ENCODE results near the gene AIG1. TPM values are rescaled to one million over a fixed set of nuclear protein-coding genes. Genes with fewer than 3 reads are reported as not detected.

Gene AIG1
- total and polyA plus RNA-seq, 2 of the 13 experiments (the other 11 are each of a cell fraction or from before 2014, with no cell fraction given): 115 to 197 TPM

- no TSS peak for BruUV-seq (replicated peaks)
- Histone ChIP-seq H3K9me3 (ENCODE audit: low read length) (no peaks in the 10 kb centered on the region), H3K27me3 (ENCODE audit: control insufficient read depth in 1 of 2, insufficient read depth in 2 of 2, low read length in 2 of 2) (no peaks in the 10 kb centered on the region), H3K79me2 (ENCODE audit: insufficient read depth, low read length) (no peaks in the 10 kb centered on the region), H2AFZ (ENCODE audit: low read length) (no peak overlapping the region), H3K4me3 (replicated peaks in 1 of 3; ENCODE audit: insufficient read depth in 1 of 3, low read depth in 2 of 3, low read length in 3 of 3) (no peak overlapping the region), H4K20me1 (ENCODE audit: insufficient read depth, low read length) (no peaks in the 10 kb centered on the region), H3K4me1 (ENCODE audit: insufficient read depth, low read length) (no peaks in the 10 kb centered on the region), H3K36me3 (replicated peaks in 1 of 2; ENCODE audit: control insufficient read depth in 1 of 2, insufficient read depth in 2 of 2, low read length in 2 of 2) (no peaks in the 10 kb centered on the region), H3K27ac (ENCODE audit: extremely low read length, insufficient read depth, low read length) (no peak overlapping the region), H3K4me2 (ENCODE audit: low read depth, low read length) (no peak overlapping the region), H3K9ac (ENCODE audit: insufficient read depth, low read depth, low read length) (no peak overlapping the region)
- FAIRE-seq: no peak
- in situ Hi-C loops (cut with HindIII; ENCODE audit: extremely low pct_ligation_motif_present, low pct_unique_long_range_greater_than_20kb) (no loop called here), intact Hi-C loops (cut with micrococcal nuclease; ENCODE audit: unreplicated experiment) (no loop called here)
- WGBS (ENCODE audit: low lambda C conversion rate): 98% methylated on average over 5 of the region's 5 CpGs
- TF ChIP-seq KLF12 (CRISPR knock-in tag; IDR thresholded peaks at IDR 0.05; ENCODE audit: borderline replicate concordance) (no peak), ZNF282 (IDR thresholded peaks at IDR 0.05; ENCODE audit: partially characterized antibody) (no peak), ZNF691 (CRISPR knock-in tag; IDR thresholded peaks at IDR 0.05; ENCODE audit: borderline replicate concordance, low read depth) (no peak), LCORL (IDR thresholded peaks at IDR 0.05) (peak; percentile 95), LCORL (CRISPR knock-in tag; IDR thresholded peaks at IDR 0.05) (no peak)
- TF ChIP-seq, protein P1, sequence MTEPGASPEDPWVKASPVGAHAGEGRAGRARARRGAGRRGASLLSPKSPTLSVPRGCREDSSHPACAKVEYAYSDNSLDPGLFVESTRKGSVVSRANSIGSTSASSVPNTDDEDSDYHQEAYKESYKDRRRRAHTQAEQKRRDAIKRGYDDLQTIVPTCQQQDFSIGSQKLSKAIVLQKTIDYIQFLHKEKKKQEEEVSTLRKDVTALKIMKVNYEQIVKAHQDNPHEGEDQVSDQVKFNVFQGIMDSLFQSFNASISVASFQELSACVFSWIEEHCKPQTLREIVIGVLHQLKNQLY (CRISPR knock-in tag; IDR thresholded peaks at IDR 0.05): no peak
- ChIA-PET CTCF (ENCODE audit: low intra/inter-chr PET ratio, low total read pairs) (no interaction called here), POLR2A (no interaction called here)
- DNase-seq (ENCODE audit: low spot score): no peak
- ATAC-seq: no peak
These were observed 203.7 kb downstream of the AIG1 start for GRCh38 chr6:143264379-143264778.

DNA sequence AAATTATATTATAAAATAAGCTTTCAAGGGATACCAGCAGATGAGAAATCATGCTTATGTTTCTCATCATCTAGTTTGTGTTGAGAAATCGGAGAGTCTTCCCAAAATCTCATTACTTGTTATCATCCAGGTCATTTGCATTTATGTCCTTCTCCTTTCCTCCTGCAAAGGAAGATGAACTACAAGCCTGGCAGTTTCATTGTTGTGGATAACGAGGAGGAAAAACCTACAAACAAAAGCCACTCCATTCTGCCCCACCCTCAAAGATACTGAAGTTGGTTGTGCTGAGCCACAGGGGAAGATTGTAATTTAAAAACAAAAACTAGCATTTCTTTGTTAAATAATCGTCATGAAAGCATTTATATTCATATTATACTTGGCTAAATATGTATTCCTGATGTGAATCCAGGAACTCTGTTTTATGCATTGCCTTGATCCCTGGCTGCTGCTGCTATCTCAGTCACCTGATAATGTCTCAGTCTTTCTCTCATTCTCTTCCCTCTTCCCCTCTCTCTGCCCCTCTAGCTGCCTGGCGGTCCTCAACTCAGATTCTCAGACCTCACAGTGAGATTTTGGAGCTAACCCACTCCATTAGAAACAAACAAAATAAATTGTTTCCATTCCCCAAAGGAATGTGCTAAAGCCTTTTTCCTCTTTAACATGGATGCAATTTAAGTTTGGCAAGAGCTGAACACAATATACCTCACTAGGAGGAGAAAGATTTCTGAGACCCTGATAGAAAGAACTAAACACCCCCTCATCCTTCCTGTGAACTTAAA lies 204.5 kb downstream of the AIG1 start:
- no peak overlapping the region for H3K4me3 ChIP-seq (replicated peaks in 1 of 3; ENCODE audit: insufficient read depth in 1 of 3, low read depth in 2 of 3, low read length in 3 of 3)
- H4K20me1 ChIP-seq (ENCODE audit: insufficient read depth, low read length): no peaks in the 10 kb centered on the region
- ChIA-PET CTCF (ENCODE audit: low intra/inter-chr PET ratio, low total read pairs) (no interaction called here), POLR2A (no interaction called here)
- H3K27me3 ChIP-seq (ENCODE audit: control insufficient read depth in 1 of 2, insufficient read depth in 2 of 2, low read length in 2 of 2): no peaks in the 10 kb centered on the region
- H3K9ac ChIP-seq (ENCODE audit: insufficient read depth, low read depth, low read length): no peak overlapping the region
- ATAC-seq (no peak), DNase-seq (ENCODE audit: low spot score) (no peak), FAIRE-seq (no peak)
- WGBS (ENCODE audit: low lambda C conversion rate): 93% methylated on average over 4 of the region's 4 CpGs
- TF ChIP-seq ZNF234 (CRISPR knock-in tag; conservative IDR thresholded peaks at IDR 0.05) (no peak), KDM3A (CRISPR knock-in tag; IDR thresholded peaks at IDR 0.05; ENCODE audit: low read depth) (no peak), ZNF34 (CRISPR knock-in tag; IDR thresholded peaks at IDR 0.05; ENCODE audit: borderline replicate concordance) (no peak)
- no TSS peak for BruUV-seq (replicated peaks)
- in situ Hi-C loops (cut with HindIII; ENCODE audit: extremely low pct_ligation_motif_present, low pct_unique_long_range_greater_than_20kb) (no loop called here), intact Hi-C loops (cut with micrococcal nuclease; ENCODE audit: unreplicated experiment) (no loop called here)
- no peaks in the 10 kb centered on the region for H3K4me1 ChIP-seq (ENCODE audit: insufficient read depth, low read length)
- no peak overlapping the region for H2AFZ ChIP-seq (ENCODE audit: low read length)
- no peak overlapping the region for H3K4me2 ChIP-seq (ENCODE audit: low read depth, low read length)
- no peaks in the 10 kb centered on the region for H3K79me2 ChIP-seq (ENCODE audit: insufficient read depth, low read length)
- H3K9me3 ChIP-seq (ENCODE audit: low read length): no peaks in the 10 kb centered on the region
- no peak overlapping the region for H3K27ac ChIP-seq (ENCODE audit: extremely low read length, insufficient read depth, low read length)
- H3K36me3 ChIP-seq (replicated peaks in 1 of 2; ENCODE audit: control insufficient read depth in 1 of 2, insufficient read depth in 2 of 2, low read length in 2 of 2): no peaks in the 10 kb centered on the region

Measured in HepG2 (cell line).